ENCODE data around the gene STRADA.

Gene STRADA

DNA sequence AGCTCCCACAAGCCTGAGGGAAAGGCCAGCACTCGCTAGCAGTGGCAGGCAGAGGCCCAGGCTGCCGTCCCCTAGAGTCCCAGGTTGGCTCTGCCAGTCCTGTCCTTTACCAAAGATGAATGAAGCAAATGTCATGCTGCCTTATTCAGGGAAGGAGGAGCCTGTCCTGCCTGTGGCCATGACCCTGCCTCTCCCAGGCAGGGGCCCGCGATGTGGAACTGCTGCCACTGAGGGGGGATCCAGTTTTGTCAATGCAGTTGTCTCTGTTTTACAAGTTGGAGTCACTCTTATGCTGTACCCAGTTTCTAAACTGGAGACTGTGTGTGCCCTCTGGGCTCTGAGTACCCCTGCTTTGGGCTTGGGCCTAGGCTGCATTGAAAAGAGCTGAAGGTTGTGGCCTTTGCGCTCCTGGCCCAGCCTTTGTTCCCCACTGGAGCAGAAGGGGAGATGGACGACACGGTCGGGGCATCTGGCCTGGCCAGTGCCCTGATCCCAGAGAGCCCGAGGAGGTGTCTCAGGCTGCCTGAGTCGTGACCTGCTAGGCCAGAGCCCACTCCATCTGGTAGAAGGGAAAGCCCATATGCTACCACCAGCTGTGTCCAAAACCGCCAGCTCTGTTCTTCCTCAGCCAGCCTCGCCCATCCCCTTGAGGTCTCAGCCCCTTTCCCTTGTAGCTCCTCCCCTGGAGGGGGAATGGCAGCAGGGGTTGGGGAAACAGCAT is 47.2 kb downstream of the STRADA start:
- TF ChIP-seq, protein P1, sequence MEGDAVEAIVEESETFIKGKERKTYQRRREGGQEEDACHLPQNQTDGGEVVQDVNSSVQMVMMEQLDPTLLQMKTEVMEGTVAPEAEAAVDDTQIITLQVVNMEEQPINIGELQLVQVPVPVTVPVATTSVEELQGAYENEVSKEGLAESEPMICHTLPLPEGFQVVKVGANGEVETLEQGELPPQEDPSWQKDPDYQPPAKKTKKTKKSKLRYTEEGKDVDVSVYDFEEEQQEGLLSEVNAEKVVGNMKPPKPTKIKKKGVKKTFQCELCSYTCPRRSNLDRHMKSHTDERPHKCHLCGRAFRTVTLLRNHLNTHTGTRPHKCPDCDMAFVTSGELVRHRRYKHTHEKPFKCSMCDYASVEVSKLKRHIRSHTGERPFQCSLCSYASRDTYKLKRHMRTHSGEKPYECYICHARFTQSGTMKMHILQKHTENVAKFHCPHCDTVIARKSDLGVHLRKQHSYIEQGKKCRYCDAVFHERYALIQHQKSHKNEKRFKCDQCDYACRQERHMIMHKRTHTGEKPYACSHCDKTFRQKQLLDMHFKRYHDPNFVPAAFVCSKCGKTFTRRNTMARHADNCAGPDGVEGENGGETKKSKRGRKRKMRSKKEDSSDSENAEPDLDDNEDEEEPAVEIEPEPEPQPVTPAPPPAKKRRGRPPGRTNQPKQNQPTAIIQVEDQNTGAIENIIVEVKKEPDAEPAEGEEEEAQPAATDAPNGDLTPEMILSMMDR (IDR thresholded peaks at IDR 0.05; ENCODE audit: low read depth, low read length) = no peak
- no peak for DNase-seq (ENCODE audit: low read depth in 2 of 2)
- no peak overlapping the region for H3K4me3 ChIP-seq (replicated peaks in 1 of 2; ENCODE audit: low read depth in 2 of 2, low read length in 2 of 2)

DNA sequence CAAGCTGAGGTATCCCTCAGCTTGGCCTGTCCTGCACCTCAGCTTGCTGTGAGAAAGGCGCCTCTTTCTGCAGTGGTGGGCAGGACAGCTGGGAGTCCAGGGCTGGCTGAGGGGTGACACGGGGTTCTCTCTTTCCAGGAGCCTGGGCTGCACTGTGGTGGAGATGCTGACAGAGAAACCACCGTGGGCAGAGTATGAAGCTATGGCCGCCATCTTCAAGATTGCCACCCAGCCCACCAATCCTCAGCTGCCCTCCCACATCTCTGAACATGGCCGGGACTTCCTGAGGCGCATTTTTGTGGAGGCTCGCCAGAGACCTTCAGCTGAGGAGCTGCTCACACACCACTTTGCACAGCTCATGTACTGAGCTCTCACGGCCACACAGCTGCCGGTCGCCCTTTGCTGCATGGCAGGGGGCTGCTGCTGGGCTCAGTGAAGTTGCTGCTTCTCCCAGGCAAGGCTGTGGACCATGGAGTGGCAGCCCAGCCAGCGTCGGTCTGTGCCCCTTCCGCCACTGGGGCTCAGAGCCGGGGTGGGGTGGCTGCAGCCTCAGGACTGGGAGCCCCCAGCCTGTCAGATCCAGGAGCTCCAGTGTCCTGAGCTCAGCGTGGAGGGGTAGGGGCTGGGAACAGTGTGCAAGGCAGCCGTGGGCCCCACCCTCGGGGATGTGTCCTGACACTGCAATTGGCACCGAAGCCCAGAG is 48.0 kb downstream of the STRADA start:
- H3K4me3 ChIP-seq (replicated peaks in 1 of 2; ENCODE audit: low read depth in 2 of 2, low read length in 2 of 2) = no peak overlapping the region
- no peak for DNase-seq (ENCODE audit: low read depth in 2 of 2)
- TF ChIP-seq, protein P1 (IDR thresholded peaks at IDR 0.05; ENCODE audit: low read depth, low read length) = no peak

DNA sequence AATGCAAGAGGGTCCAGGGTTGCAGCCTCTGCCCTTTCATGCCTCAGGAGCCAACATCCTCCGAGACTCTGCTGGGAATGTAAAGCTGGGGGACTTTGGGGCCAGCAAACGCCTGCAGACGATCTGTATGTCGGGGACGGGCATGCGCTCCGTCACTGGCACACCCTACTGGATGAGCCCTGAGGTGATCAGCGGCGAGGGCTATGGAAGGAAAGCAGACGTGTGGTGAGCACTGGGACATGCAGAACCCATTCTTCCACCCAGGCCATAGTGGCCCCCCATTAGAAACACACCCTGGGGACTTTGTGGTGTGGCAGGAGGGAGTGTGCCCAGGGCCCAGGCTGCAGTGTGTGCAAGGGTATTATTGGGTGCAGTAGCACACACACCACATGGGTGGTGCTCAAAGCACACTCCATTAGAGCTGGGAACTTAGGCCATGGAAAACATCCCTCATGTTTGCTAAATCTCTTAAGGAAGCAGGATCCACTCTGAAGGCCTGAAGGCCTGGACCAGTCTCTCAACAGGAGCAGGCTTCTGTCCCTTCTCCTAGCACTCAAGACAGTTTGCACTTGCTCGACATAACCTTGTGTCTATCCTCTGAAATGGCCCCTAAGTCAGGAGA is 49.3 kb downstream of the STRADA start:
- no peak overlapping the region for H3K4me3 ChIP-seq (replicated peaks in 1 of 2; ENCODE audit: low read depth in 2 of 2, low read length in 2 of 2)
- DNase-seq (ENCODE audit: low read depth in 2 of 2) = no peak
- TF ChIP-seq, protein P1 (IDR thresholded peaks at IDR 0.05; ENCODE audit: low read depth, low read length) = no peak

- TF ChIP-seq, protein P1 (IDR thresholded peaks at IDR 0.05; ENCODE audit: low read depth, low read length) = no peak
- H3K4me3 ChIP-seq (replicated peaks in 1 of 2; ENCODE audit: low read depth in 2 of 2, low read length in 2 of 2) = no peak overlapping the region
- no peak for DNase-seq (ENCODE audit: low read depth in 2 of 2)
These were observed 52.1 kb downstream of the STRADA start for GRCh38 chr17:63689479-63689878.

DNA sequence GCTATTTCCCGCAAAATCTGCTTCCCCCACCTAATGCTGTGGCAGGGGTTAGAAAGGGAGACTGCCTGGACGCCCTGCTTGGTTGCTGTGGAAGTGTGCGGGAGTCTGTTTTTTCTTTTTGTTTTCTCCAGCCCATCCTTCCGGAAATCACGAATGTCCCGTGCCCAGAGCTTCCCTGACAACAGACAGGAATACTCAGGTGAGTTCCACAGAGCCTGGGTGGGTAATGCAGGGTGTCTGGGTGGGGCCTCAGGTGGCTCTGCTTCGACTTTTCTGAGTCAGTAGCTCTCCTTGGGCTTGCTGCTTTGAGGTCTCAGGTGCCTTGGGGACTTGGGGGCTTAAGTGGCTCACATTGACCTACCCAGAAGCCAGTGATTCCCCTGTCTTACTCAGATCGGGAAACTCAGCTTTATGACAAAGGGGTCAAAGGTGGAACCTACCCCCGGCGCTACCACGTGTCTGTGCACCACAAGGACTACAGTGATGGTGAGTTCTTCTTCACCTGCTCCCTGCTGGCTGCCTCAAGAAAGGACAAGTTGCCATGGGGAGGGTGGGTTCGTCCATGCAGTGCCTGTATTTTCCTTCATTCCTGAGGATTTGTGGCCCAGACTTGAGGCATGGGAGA is 53.1 kb downstream of the STRADA start:
- TF ChIP-seq, protein P1 (IDR thresholded peaks at IDR 0.05; ENCODE audit: low read depth, low read length) = no peak
- no peak overlapping the region for H3K4me3 ChIP-seq (replicated peaks in 1 of 2; ENCODE audit: low read depth in 2 of 2, low read length in 2 of 2)
- no peak for DNase-seq (ENCODE audit: low read depth in 2 of 2)

DNA sequence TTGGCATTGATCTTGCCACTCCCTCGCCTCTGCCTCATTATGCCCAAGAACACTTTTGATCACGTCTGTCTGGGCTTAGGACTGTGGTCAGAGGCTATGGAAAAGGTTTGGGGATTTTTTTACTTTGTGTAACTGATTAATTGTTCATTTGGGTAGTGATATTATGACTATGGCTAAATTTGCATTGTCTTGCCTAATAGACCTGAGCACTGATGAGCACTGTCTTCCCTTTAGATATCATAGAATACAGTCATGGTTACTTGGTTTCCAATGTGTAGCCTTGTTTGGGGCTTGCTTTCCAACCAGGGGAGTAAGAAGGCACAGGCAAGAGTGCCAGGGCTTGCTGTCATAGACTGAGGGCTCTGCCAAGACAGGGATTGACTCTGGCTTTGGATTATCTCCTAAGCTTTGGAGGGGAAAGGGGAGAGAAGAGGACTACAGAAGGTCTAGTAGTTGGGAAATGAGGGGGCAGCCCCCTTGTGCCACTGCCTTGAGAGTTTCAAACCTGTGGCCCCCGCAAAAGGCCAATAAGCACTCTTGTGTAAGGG is 55.4 kb downstream of the STRADA start:
- TF ChIP-seq, protein P1 (IDR thresholded peaks at IDR 0.05; ENCODE audit: low read depth, low read length) = no peak
- DNase-seq (ENCODE audit: low read depth in 2 of 2) = no peak
- H3K4me3 ChIP-seq (replicated peaks in 1 of 2; ENCODE audit: low read depth in 2 of 2, low read length in 2 of 2) = no peak overlapping the region

Data from cardiac fibroblast (primary cell).